ENCODE results near the gene OSBPL8. TPM values are rescaled to one million over a fixed set of nuclear protein-coding genes. Genes with fewer than 3 reads are reported as not detected.

The OSBPL8 gene
- total and polyA plus RNA-seq, 9 of the 15 experiments (the other 6 are each of a cell fraction or from before 2014, with no cell fraction given) = 17.4 to 82.7 (median 42.8) TPM

GRCh38 chr12:76446090-76446489, 113.5 kb downstream of the OSBPL8 start:
- Histone ChIP-seq H3K9me1 (ENCODE audit: control insufficient read depth, insufficient read depth, low read length) (no peaks in the 10 kb centered on the region), H3K4me2 (ENCODE audit: insufficient read depth, low read length) (no peak overlapping the region), H3K27ac (ENCODE audit: extremely low read depth, low read depth, low read length) (no peak overlapping the region), H3K9me3 (replicated peaks; ENCODE audit: control insufficient read depth, insufficient read depth, low read depth, low read length) (no peaks in the 10 kb centered on the region), H3K4me3 (no peak overlapping the region), H2AFZ (ENCODE audit: low read depth, low read length) (no peak overlapping the region), H3K36me3 (ENCODE audit: control insufficient read depth, insufficient read depth, low read length) (peaks cover 11% of the 10 kb centered on the region; the same call in 1 of the 3 replicates), H4K20me1 (replicated peaks; ENCODE audit: control insufficient read depth, insufficient read depth, low read length) (peaks cover 3% of the 10 kb centered on the region), H3K79me2 (ENCODE audit: control insufficient read depth, insufficient read depth, low read length) (peaks cover 15% of the 10 kb centered on the region; the same call in 2 of the 3 replicates), H3K9ac (ENCODE audit: insufficient read depth in 1 of 2, low read depth in 2 of 2, low read length in 2 of 2) (no peak overlapping the region), H3K4me1 (replicated peaks in 1 of 2; ENCODE audit: control insufficient read depth in 2 of 2, insufficient read depth in 2 of 2, low read length in 2 of 2) (no peaks in the 10 kb centered on the region; a peak in 1 of 5 replicates), H3K27me3 (ENCODE audit: control insufficient read depth in 2 of 2, insufficient read depth in 2 of 2, low read length in 2 of 2) (no peaks in the 10 kb centered on the region)
- 59% methylated on average over 1 of the region's 1 CpG for WGBS (ENCODE audit: insufficient coverage, low coverage, missing lambda C conversion rate)
- DNase-seq (ENCODE audit: extremely low read depth in 1 of 4, low spot score in 3 of 4) (peak in 1 of 4 experiments; percentile 9), ATAC-seq (no peak), FAIRE-seq (no peak)
- ChIA-PET CTCF (ENCODE audit: low intra/inter-chr PET ratio) (no interaction called here), POLR2A (interaction anchor here (1.0 kb wide), 1 partner anchor 415 kb away, joined by 4 read pairs; the partner anchor contains the start of gene PHLDA1)
- TF ChIP-seq KAT2B (IDR thresholded peaks at IDR 0.05; ENCODE audit: low read depth, low read length) (no peak), HMBOX1 (IDR thresholded peaks at IDR 0.05) (peak; percentile 72), KDM1A (IDR thresholded peaks at IDR 0.05) (peak; percentile 61 to 75), BRF1 (IDR thresholded peaks at IDR 0.05; ENCODE audit: borderline replicate concordance, extremely low read depth, insufficient read length) (no peak), CBFA2T3 (IDR thresholded peaks at IDR 0.05) (peak; percentile 69), FOXA3 (CRISPR knock-in tag; conservative IDR thresholded peaks at IDR 0.05 in 1 of 2, IDR thresholded peaks at IDR 0.05 in 1 of 2) (peak in 1 of 2 experiments; percentile 56; a peak in 2 of 4 replicates), ARID1B (IDR thresholded peaks at IDR 0.05) (peak; percentile 39; the same call in 1 of the 2 replicates), RCOR1 (IDR thresholded peaks at IDR 0.05; ENCODE audit: borderline replicate concordance in 1 of 2, low read depth in 2 of 2, low read length in 2 of 2) (peak in 1 of 2 experiments; percentile 74; a peak in 2 of 4 replicates), NCOR1 (IDR thresholded peaks at IDR 0.05) (peak; percentile 30), SIN3B (IDR thresholded peaks at IDR 0.05; ENCODE audit: low read depth) (no peak), CCNT2 (IDR thresholded peaks at IDR 0.05; ENCODE audit: borderline replicate concordance, extremely low read depth, insufficient read length, low read depth, low read length) (peak; percentile 22)
- intact Hi-C loops (cut with micrococcal nuclease) (no loop called here), in situ Hi-C loops (cut with MboI) (no loop called here)
- BruUV-seq (replicated peaks) = no TSS peak
